Left ventricle myocardium inferior (tissue), 1 donor: Measurements from ENCODE around the gene NADSYN1. TPM values are rescaled to one million over a fixed set of nuclear protein-coding genes. Genes with fewer than 3 reads are reported as not detected.

ENCODE experiments used
- DNase-seq: peaks from one replicate; pipeline ENCODE4 v3.0.0-alpha.2; 2020
- H3K27ac ChIP-seq: fragments of 200-600 bp; replicated peaks from 2 replicates; pipeline ENCODE4 v1.8.0; 2021
- H3K27me3 ChIP-seq: fragments of 200-600 bp; 2 replicates; pipeline ENCODE4 v1.8.0; 2021; ENCODE audit warnings: low read depth
- H3K36me3 ChIP-seq: fragments of 200-600 bp; 2 replicates; pipeline ENCODE4 v1.8.0; 2021
- H3K4me1 ChIP-seq: fragments of 200-600 bp; 2 replicates; pipeline ENCODE4 v1.8.0; 2021
- H3K4me3 ChIP-seq: fragments of 200-600 bp; 2 replicates; pipeline ENCODE4 v1.8.0; 2021; ENCODE audit warnings: mild to moderate bottlenecking, moderate library complexity
- H3K9me3 ChIP-seq: fragments of 200-600 bp; replicated peaks from 2 replicates; pipeline ENCODE4 v1.8.0; 2021
- intact Hi-C: fragments of 100-400 bp; cut with micrococcal nuclease; formaldehyde crosslinking; loops from one replicate; pipeline ENCODE4 v1.11.0; 2022
- total RNA-seq: library from RNA; stranded (reverse); fragmentation: NEBNext Ultra II Directional; extraction: Animal tissue kit (Norgen Biotek cat#: 25700); gene quantifications from one replicate; pipeline ENCODE4 v1.2.1, GENCODE V29; 2021
- TF ChIP-seq, protein P1 (sequence below): fragments of 200-600 bp; IDR thresholded peaks from 2 replicates; pipeline ENCODE4 v1.8.0; 2021; ENCODE audit warnings: antibody characterized with exemption, mild to moderate bottlenecking, borderline replicate concordance
- donor health status: DM: no; HTN: yes; CAD: no; lungs with severe emphysema.

The NADSYN1 gene
- total RNA-seq, 1 donor from 2014 or later = 17.5 TPM

DNA sequence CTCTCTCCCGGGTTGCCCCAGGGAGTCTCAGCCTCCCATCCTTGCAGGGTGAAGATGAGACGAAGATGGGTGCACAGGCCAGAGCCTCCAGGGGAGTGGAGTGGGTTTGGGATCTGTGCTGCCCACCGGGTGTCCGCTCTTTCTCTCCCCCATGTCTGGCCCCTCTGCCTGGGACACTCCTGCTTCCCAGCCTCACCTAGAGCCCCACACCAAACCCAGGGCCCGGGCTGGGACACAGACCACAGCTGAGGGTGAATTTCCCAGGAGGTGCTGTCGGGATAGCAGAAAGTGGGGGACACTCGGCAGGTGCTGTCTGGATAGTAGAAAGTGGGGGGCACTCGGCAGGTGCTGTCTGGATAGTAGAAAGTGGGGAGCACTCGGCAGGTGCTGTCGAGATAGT, 49.0 kb downstream of the NADSYN1 start:
- intact Hi-C loops = no loop called here
- Histone ChIP-seq H3K4me3 (no peak overlapping the region), H3K36me3 (peaks cover 61% of the 10 kb centered on the region), H3K9me3 (peaks cover 1% of the 10 kb centered on the region), H3K4me1 (peaks cover 25% of the 10 kb centered on the region), H3K27me3 (no peaks in the 10 kb centered on the region), H3K27ac (no peak overlapping the region)
- DNase-seq = no peak
- TF ChIP-seq, protein P1, sequence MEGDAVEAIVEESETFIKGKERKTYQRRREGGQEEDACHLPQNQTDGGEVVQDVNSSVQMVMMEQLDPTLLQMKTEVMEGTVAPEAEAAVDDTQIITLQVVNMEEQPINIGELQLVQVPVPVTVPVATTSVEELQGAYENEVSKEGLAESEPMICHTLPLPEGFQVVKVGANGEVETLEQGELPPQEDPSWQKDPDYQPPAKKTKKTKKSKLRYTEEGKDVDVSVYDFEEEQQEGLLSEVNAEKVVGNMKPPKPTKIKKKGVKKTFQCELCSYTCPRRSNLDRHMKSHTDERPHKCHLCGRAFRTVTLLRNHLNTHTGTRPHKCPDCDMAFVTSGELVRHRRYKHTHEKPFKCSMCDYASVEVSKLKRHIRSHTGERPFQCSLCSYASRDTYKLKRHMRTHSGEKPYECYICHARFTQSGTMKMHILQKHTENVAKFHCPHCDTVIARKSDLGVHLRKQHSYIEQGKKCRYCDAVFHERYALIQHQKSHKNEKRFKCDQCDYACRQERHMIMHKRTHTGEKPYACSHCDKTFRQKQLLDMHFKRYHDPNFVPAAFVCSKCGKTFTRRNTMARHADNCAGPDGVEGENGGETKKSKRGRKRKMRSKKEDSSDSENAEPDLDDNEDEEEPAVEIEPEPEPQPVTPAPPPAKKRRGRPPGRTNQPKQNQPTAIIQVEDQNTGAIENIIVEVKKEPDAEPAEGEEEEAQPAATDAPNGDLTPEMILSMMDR = no peak

DNA sequence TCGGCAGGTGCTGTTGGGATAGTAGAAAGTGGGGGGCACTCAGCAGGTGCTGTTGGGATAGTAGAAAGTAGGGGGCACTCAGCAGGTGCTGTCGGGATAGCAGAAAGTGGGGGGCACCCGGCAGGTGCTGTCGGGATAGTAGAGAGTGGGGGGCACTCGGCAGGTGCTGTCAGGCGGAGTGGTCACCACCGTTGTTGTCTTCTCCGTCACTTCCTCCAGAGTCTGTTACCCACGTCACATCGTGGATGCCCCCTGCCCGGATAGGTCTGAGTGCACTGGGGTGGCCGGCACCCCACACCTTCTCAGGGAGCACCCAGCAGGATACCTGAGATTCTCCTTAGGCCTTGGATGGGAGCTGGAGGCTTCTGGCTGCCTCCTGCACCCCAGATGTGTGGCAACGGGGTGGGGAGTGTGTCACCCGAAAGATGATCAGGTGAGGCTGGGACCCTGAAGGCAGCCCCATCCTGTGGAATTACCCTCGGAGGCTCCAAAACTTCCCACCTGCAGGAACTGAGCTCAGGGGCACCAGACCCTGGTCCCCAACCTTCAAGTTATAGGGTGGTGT, 50.0 kb downstream of the NADSYN1 start:
- H3K27ac ChIP-seq = no peak overlapping the region
- H3K27me3 ChIP-seq = no peaks in the 10 kb centered on the region
- peaks cover 11% of the 10 kb centered on the region for H3K9me3 ChIP-seq
- peaks cover 25% of the 10 kb centered on the region for H3K4me1 ChIP-seq
- intact Hi-C loops = no loop called here
- H3K36me3 ChIP-seq = peaks cover 58% of the 10 kb centered on the region
- TF ChIP-seq, protein P1 = no peak
- H3K4me3 ChIP-seq = no peak overlapping the region
- DNase-seq = no peak

DNA sequence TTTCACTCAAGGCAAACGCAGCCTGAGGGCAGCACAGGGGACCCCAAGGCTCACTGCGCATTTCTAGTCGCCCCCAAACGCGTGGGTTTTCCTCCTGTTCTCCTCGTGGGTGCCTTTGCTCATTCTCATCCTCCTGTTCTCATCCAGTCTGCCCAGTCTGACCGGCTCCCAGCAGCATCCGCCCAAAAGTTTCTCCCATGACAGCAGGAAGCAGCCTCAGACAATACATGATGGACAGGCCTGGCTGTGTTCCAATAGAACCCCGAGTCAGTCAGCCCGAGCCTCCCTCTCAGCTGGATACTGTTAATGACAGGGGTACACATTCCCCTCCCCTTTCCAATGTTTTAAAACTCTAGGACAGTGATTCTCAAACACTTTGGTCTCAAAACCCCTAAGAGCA, 51.5 kb downstream of the NADSYN1 start:
- Histone ChIP-seq H3K27ac (no peak overlapping the region), H3K4me3 (no peak overlapping the region), H3K27me3 (no peaks in the 10 kb centered on the region), H3K9me3 (peaks cover 26% of the 10 kb centered on the region), H3K4me1 (peaks cover 19% of the 10 kb centered on the region), H3K36me3 (peaks cover 42% of the 10 kb centered on the region)
- TF ChIP-seq, protein P1 = no peak
- intact Hi-C loops = no loop called here
- no peak for DNase-seq

DNA sequence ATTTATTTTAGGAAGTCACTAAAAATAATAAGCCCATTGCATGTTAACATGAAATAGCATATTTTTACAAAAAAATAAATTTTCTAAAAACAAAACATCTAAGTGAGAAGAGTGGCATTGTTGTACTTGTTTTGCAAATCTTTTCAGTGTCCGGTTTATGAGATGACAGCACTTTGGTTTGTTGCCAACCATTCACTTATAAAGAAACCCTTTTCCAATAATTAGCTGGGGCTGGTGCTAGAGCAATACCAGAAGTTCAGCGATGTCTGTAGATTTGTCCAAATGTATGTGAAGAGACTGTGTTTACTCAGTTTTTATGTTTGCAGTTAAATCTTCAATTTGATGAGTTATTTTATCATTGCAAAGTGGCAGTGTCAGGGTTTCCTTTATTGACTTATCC, 52.0 kb downstream of the NADSYN1 start:
- H3K9me3 ChIP-seq = peaks cover 31% of the 10 kb centered on the region
- DNase-seq = no peak
- H3K4me1 ChIP-seq = peaks cover 16% of the 10 kb centered on the region
- H3K4me3 ChIP-seq = no peak overlapping the region
- TF ChIP-seq, protein P1 = no peak
- H3K36me3 ChIP-seq = peaks cover 37% of the 10 kb centered on the region
- H3K27ac ChIP-seq = no peak overlapping the region
- intact Hi-C loops = no loop called here
- H3K27me3 ChIP-seq = no peaks in the 10 kb centered on the region

DNA sequence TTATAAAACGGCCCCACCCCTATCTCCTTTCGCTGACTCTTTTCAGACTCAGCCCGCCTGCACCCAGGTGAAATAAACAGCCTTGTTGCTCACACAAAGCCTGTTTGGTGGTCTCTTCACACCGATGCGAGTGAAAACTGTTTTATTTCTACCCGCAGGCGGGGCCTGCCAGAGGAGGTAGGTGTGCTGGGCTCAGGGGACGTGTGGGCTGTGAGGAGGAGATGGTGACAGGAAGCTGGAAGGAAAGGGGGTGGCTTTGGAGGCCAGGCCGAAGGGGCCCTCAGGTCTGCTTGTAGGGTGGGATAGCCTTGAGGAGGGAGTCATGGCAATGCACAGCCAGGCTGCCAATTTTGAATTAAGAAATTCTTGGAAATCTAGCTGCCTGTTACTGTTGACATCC, 52.8 kb downstream of the NADSYN1 start:
- H3K27me3 ChIP-seq = no peaks in the 10 kb centered on the region
- H3K9me3 ChIP-seq = peaks cover 39% of the 10 kb centered on the region
- peaks cover 9% of the 10 kb centered on the region for H3K4me1 ChIP-seq
- no peak overlapping the region for H3K4me3 ChIP-seq
- intact Hi-C loops = no loop called here
- peaks cover 32% of the 10 kb centered on the region for H3K36me3 ChIP-seq
- no peak overlapping the region for H3K27ac ChIP-seq
- no peak for DNase-seq
- TF ChIP-seq, protein P1 = no peak
